Inferior parietal cortex (tissue), 1 donor: ENCODE measurements around the gene SEL1L2.

Source experiments
- DNase-seq: peaks from one replicate; pipeline ENCODE4 v3.0.0-alpha.2; 2016; ENCODE audit errors: extremely low spot score

Gene SEL1L2

GRCh38 chr20:13817342-13817741, 173.1 kb downstream of the SEL1L2 start:
- no peak for DNase-seq

GRCh38 chr20:13816757-13817156, 173.7 kb downstream of the SEL1L2 start:
- DNase-seq: no peak

- DNase-seq: no peak
These were observed 175.7 kb downstream of the SEL1L2 start for GRCh38 chr20:13814672-13815071.

- DNase-seq: no peak
These were observed 176.5 kb downstream of the SEL1L2 start for GRCh38 chr20:13813910-13814309.

GRCh38 chr20:13810446-13810845, 180.0 kb downstream of the SEL1L2 start:
- no peak for DNase-seq

- no peak for DNase-seq
These were observed 180.6 kb downstream of the SEL1L2 start for GRCh38 chr20:13809855-13810254.

- no peak for DNase-seq
These were observed 181.0 kb downstream of the SEL1L2 start for GRCh38 chr20:13809373-13809772.

- peak; percentile 45 for DNase-seq
These were observed 189.7 kb downstream of the SEL1L2 start for GRCh38 chr20:13800728-13801134.

GRCh38 chr20:13799974-13800373, 190.4 kb downstream of the SEL1L2 start:
- no peak for DNase-seq
